ENCODE measurements around the gene XXYLT1. TPM values are rescaled to one million over a fixed set of nuclear protein-coding genes. Genes with fewer than 3 reads are reported as not detected.

The XXYLT1 gene
- total and polyA plus RNA-seq, 2 of the 8 experiments (the other 6 are each of a cell fraction or from before 2014, with no cell fraction given), result 18.9 to 23.8 TPM

DNA sequence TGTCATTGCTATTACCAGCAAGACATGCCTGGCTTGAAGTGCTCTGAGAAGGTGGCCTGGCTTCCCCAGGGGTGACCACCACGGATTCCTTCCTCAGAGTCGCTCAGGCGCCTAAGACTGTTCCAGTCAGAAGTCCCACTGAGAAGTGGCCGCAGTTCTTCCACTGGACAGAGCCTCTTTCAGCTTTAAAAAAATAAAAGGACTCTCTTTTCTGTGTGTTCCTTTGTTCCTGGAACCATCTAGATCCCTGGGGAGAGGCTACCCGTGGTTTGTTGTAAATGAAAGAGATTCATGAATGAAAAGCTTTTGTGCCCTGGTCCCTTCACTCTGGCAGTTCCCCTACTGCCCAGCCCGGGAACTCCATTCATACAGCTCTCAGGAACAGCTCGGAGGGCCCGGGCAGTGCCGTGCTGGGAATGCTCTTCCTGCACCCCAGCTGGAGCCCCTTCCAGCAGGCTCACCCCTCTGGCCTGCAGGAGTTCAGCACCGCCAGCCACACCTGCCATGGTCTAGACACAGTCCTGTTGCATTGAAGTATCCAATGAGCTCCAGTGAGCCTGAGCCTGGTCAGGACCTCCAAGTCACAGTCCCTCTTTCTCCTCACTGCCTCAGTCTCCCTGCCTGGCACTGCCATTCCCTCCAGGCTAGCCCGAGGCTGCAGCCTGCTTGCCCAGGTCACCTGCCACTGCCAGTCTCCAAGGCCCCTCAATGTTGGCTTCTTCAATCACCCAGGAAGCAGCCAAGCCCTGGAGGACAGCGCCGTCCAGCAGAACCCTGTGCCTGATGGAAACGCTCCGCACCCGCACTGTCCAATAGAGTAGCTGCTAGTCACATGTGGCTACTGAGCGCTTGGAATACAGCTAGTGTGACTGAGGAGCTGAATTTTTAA lies 75.4 kb downstream of the XXYLT1 start (continued):
- TF ChIP-seq CHD7 (IDR thresholded peaks at IDR 0.05; ENCODE audit: insufficient replicate concordance, low read length) (no peak), TCF12 (IDR thresholded peaks at IDR 0.05; ENCODE audit: low read depth, low read length) (no peak), EP300 (IDR thresholded peaks at IDR 0.05; ENCODE audit: borderline replicate concordance in 1 of 2, low read depth in 2 of 2, low read length in 2 of 2) (no peak), TAF1 (IDR thresholded peaks at IDR 0.05; ENCODE audit: low read depth, low read length) (no peak)
